Raji (cell line): ENCODE data around the gene CLDN2.

ENCODE experiments used
- POLR2A ChIP-seq: IDR thresholded peaks from 2 replicates; pipeline ENCODE4 v1.6.1; 2011; ENCODE audit warnings: low read depth, low read length, control low read depth; ENCODE audit not compliant: insufficient read depth

Gene CLDN2

GRCh38 chrX:106939566-106939965 is 19.4 kb downstream of the CLDN2 start:
- no peak for TF ChIP-seq POLR2A

GRCh38 chrX:106940068-106940467 is 19.9 kb downstream of the CLDN2 start:
- TF ChIP-seq POLR2A = no peak

GRCh38 chrX:106946464-106946863 is 26.3 kb downstream of the CLDN2 start:
- TF ChIP-seq POLR2A = no peak

- TF ChIP-seq POLR2A = no peak
Measured at GRCh38 chrX:106948641-106949040, 28.4 kb downstream of the CLDN2 start.

GRCh38 chrX:106949366-106949765 is 29.2 kb downstream of the CLDN2 start:
- no peak for TF ChIP-seq POLR2A

GRCh38 chrX:106950381-106950780 is 30.2 kb downstream of the CLDN2 start:
- no peak for TF ChIP-seq POLR2A

GRCh38 chrX:106951230-106951629 is 31.0 kb downstream of the CLDN2 start:
- TF ChIP-seq POLR2A = no peak

- TF ChIP-seq POLR2A = no peak
Measured at GRCh38 chrX:106952089-106952488, 31.9 kb downstream of the CLDN2 start.

GRCh38 chrX:106952538-106952937 is 32.3 kb downstream of the CLDN2 start:
- TF ChIP-seq POLR2A = no peak

- TF ChIP-seq POLR2A = no peak
Measured at GRCh38 chrX:106952988-106953387, 32.8 kb downstream of the CLDN2 start.

- no peak for TF ChIP-seq POLR2A
Measured at GRCh38 chrX:106954041-106954440, 33.8 kb downstream of the CLDN2 start.

- TF ChIP-seq POLR2A = no peak
Measured at GRCh38 chrX:106955004-106955772, 35.0 kb downstream of the CLDN2 start.

GRCh38 chrX:106957856-106958255 is 37.7 kb downstream of the CLDN2 start:
- no peak for TF ChIP-seq POLR2A

- TF ChIP-seq POLR2A = no peak
Measured at GRCh38 chrX:106959901-106960300, 39.7 kb downstream of the CLDN2 start.

GRCh38 chrX:106963111-106963510 is 42.9 kb downstream of the CLDN2 start:
- no peak for TF ChIP-seq POLR2A

GRCh38 chrX:106964290-106964689 is 44.1 kb downstream of the CLDN2 start:
- TF ChIP-seq POLR2A = no peak

- no peak for TF ChIP-seq POLR2A
Measured at GRCh38 chrX:106972896-106973295, 52.7 kb downstream of the CLDN2 start.
